CD14-positive monocyte (primary cell): Measurements from ENCODE around the gene FOS. TPM values are rescaled to one million over a fixed set of nuclear protein-coding genes. Genes with fewer than 3 reads are reported as not detected.

Source experiments
- DNase-seq, 3 donors: peaks; one replicate each; pipeline ENCODE4 v3.0.0-alpha.2; 2011 to 2022
- H2AFZ ChIP-seq: 2 replicates; pipeline ENCODE4 v1.6.0; 2012; ENCODE audit warnings: mild to moderate bottlenecking, low read depth, low read length, inconsistent platforms; ENCODE audit not compliant: insufficient read depth, poor library complexity, severe bottlenecking
- H3K27ac ChIP-seq, 2 donors: 1 replicate in 1 of 2; 2 replicates in 1 of 2; pipeline ENCODE4 v1.5.1; 2012 to 2013; ENCODE audit warnings: low read length in 2 of 2, control low read depth in 1 of 2, inconsistent platforms in 1 of 2, low read depth in 1 of 2, mild to moderate bottlenecking in 1 of 2
- H3K27me3 ChIP-seq, 2 donors: one replicate each; pipeline versions ENCODE4 v1.6.0 to v1.6.1; 2011 to 2013; ENCODE audit warnings: low read length in 2 of 2; ENCODE audit not compliant: control insufficient read depth in 2 of 2, insufficient read depth in 2 of 2
- H3K36me3 ChIP-seq, 2 donors: replicated peaks in 1 of 2; 1 replicate in 1 of 2; 2 replicates in 1 of 2; pipeline versions ENCODE4 v1.5.1 to v1.6.1; 2012 to 2013; ENCODE audit warnings: low read length in 2 of 2, control low read depth in 1 of 2, inconsistent platforms in 1 of 2, mild to moderate bottlenecking in 1 of 2; ENCODE audit not compliant: insufficient read depth in 2 of 2, control insufficient read depth in 1 of 2
- H3K4me1 ChIP-seq, 2 donors: 1 replicate in 1 of 2; 2 replicates in 1 of 2; pipeline versions ENCODE4 v1.5.1 to v1.6.1; 2012 to 2013; ENCODE audit warnings: low read length in 2 of 2, control low read depth in 1 of 2, inconsistent platforms in 1 of 2, mild to moderate bottlenecking in 1 of 2, moderate library complexity in 1 of 2; ENCODE audit not compliant: insufficient read depth in 2 of 2, control insufficient read depth in 1 of 2
- H3K4me2 ChIP-seq: replicated peaks from 2 replicates; pipeline ENCODE3; 2012; ENCODE audit warnings: low read length, moderate library complexity, mild to moderate bottlenecking; ENCODE audit not compliant: poor library complexity, severe bottlenecking; ENCODE audit errors: extremely low read depth
- H3K4me3 ChIP-seq, 3 experiments: fragments of 200-600 bp in 1 of 3; sonication (generic) in 1 of 3; replicated peaks in 1 of 3; 1 replicate in 2 of 3; 2 replicates in 1 of 3; pipeline ENCODE4 v1.5.1; 2011 to 2013; ENCODE audit warnings: low read length in 3 of 3, mild to moderate bottlenecking in 3 of 3, control low read depth in 2 of 3, low read depth in 2 of 3, inconsistent platforms in 1 of 3, moderate library complexity in 1 of 3
- H3K79me2 ChIP-seq: 2 replicates; pipeline ENCODE4 v1.6.0; 2012; ENCODE audit warnings: mild to moderate bottlenecking, control low read depth, inconsistent platforms, low read length, moderate library complexity; ENCODE audit not compliant: insufficient read depth
- H3K9ac ChIP-seq: 2 replicates; pipeline ENCODE4 v1.6.0; 2017; ENCODE audit warnings: low read length, mild to moderate bottlenecking; ENCODE audit not compliant: insufficient read depth, poor library complexity, severe bottlenecking
- H3K9me3 ChIP-seq, 2 donors: replicated peaks in 1 of 2; 1 replicate in 1 of 2; 2 replicates in 1 of 2; pipeline versions ENCODE4 v1.5.1 to v1.6.1; 2012 to 2013; ENCODE audit warnings: low read length in 2 of 2, control low read depth in 1 of 2; ENCODE audit not compliant: control insufficient read depth in 1 of 2, insufficient read depth in 1 of 2
- H4K20me1 ChIP-seq: 2 replicates; pipeline ENCODE4 v1.6.0; 2012; ENCODE audit warnings: mild to moderate bottlenecking, low read length, control low read depth, moderate library complexity; ENCODE audit not compliant: insufficient read depth
- H3K27ac Mint-ChIP-seq, 7 donors: one replicate each; pipeline ENCODE4 v1.8.0; 2020; ENCODE audit warnings: mild to moderate bottlenecking in 7 of 7, mixed read lengths in 7 of 7, moderate library complexity in 6 of 7, inconsistent platforms in 2 of 7
- H3K27me3 Mint-ChIP-seq, 3 donors: one replicate each; pipeline ENCODE4 v1.8.0; 2021 to 2022; ENCODE audit warnings: low read depth in 3 of 3, mild to moderate bottlenecking in 3 of 3, mixed read lengths in 3 of 3, moderate library complexity in 3 of 3, inconsistent platforms in 1 of 3
- H3K36me3 Mint-ChIP-seq, 2 donors: one replicate each; pipeline ENCODE4 v1.8.0; 2020; ENCODE audit warnings: mixed read lengths in 2 of 2, inconsistent platforms in 1 of 2, mild to moderate bottlenecking in 1 of 2
- H3K4me1 Mint-ChIP-seq: one replicate; pipeline ENCODE4 v1.8.0; 2020; ENCODE audit warnings: mild to moderate bottlenecking, mixed read lengths
- H3K4me3 Mint-ChIP-seq, 2 donors: one replicate each; pipeline ENCODE4 v1.8.0; 2020; ENCODE audit warnings: mild to moderate bottlenecking in 2 of 2, mixed read lengths in 2 of 2, moderate library complexity in 1 of 2
- H3K9me3 Mint-ChIP-seq, 7 donors: one replicate each; pipeline ENCODE4 v1.8.0; 2020 to 2022; ENCODE audit warnings: mixed read lengths in 7 of 7, mild to moderate bottlenecking in 6 of 7, moderate library complexity in 6 of 7, inconsistent platforms in 2 of 7
- WGBS: methylation state at CpG from one replicate; pipeline ENCODE4 v1.1.5; 2013; ENCODE audit warnings: missing lambda C conversion rate; ENCODE audit not compliant: insufficient coverage; 5-methylcytosine and 5-hydroxymethylcytosine counted together
- intact Hi-C, 2 donors: fragments of 100-400 bp; cut with micrococcal nuclease; formaldehyde crosslinking; loops; one replicate each; pipeline versions ENCODE4 v1.15.0 to v1.15.1; 2023
- polyA plus RNA-seq, 3 donors: library from polyadenylated mRNA; depleted of rRNA in 1 of 3; unstranded in 2 of 3; stranded (reverse) in 1 of 3; fragments of 300-500 nt in 2 of 3; fragments of >200 nt in 1 of 3; fragmentation: Illumina TruSeq in 2 of 3; gene quantifications; 1 replicate in 2 of 3; 2 replicates in 1 of 3; pipeline ENCODE4 v1.2.3, GENCODE V29; 2012 to 2021
- TF ChIP-seq, protein P1 (sequence below): fragments of 200-600 bp; IDR thresholded peaks from one replicate; pipeline ENCODE4 v1.8.0; 2022; ENCODE audit warnings: antibody characterized with exemption, mild to moderate bottlenecking

FOS gene
- polyA plus RNA-seq, 3 donors: 4,403 to 5,159 (median 4,841) TPM

DNA sequence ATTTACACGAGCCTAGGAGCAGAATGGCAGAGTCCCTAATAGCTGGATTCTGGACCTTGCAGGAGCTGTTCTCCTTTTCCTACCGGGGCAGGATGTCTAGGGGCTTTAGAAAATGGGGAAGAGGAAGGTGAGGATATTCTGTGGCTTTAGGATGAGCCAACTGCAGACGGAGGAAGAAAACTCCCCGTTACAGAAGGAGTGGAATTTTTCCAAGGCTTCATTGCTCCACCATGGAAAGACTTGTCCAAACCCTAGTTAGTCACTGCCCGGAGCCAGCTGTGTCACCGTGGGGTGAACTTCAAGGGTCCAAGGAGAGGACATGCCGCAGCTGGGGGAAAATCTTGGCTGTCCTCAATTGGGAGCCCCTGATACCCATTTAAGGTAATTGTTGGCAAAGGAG, 41.6 kb downstream of the FOS start:
- H3K4me2 ChIP-seq: no peak overlapping the region
- Mint-ChIP-seq H3K27me3 (peaks cover 1 to 5% (median 3%) of the 10 kb centered on the region in 3 donors), H3K27ac (no peak overlapping the region), H3K4me3 (no peak overlapping the region), H3K36me3 (no peaks in the 10 kb centered on the region), H3K9me3 (peaks cover 0 to 4% (median 0%) of the 10 kb centered on the region in 7 donors), H3K4me1 (peaks cover 27% of the 10 kb centered on the region)
- H2AFZ ChIP-seq: no peak overlapping the region
- H3K9ac ChIP-seq: no peak overlapping the region
- H4K20me1 ChIP-seq: no peaks in the 10 kb centered on the region
- no peaks in the 10 kb centered on the region for H3K27me3 ChIP-seq
- no peak for DNase-seq
- peaks cover 20 to 23% of the 10 kb centered on the region in 2 donors for H3K4me1 ChIP-seq
- 93% methylated on average over 3 of the region's 7 CpGs for WGBS
- H3K4me3 ChIP-seq: no peak overlapping the region
- H3K36me3 ChIP-seq: no peaks in the 10 kb centered on the region
- TF ChIP-seq, protein P1, sequence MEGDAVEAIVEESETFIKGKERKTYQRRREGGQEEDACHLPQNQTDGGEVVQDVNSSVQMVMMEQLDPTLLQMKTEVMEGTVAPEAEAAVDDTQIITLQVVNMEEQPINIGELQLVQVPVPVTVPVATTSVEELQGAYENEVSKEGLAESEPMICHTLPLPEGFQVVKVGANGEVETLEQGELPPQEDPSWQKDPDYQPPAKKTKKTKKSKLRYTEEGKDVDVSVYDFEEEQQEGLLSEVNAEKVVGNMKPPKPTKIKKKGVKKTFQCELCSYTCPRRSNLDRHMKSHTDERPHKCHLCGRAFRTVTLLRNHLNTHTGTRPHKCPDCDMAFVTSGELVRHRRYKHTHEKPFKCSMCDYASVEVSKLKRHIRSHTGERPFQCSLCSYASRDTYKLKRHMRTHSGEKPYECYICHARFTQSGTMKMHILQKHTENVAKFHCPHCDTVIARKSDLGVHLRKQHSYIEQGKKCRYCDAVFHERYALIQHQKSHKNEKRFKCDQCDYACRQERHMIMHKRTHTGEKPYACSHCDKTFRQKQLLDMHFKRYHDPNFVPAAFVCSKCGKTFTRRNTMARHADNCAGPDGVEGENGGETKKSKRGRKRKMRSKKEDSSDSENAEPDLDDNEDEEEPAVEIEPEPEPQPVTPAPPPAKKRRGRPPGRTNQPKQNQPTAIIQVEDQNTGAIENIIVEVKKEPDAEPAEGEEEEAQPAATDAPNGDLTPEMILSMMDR: no peak
- intact Hi-C loops: no loop called here
- no peaks in the 10 kb centered on the region for H3K79me2 ChIP-seq
- no peak overlapping the region for H3K27ac ChIP-seq
- no peaks in the 10 kb centered on the region for H3K9me3 ChIP-seq

DNA sequence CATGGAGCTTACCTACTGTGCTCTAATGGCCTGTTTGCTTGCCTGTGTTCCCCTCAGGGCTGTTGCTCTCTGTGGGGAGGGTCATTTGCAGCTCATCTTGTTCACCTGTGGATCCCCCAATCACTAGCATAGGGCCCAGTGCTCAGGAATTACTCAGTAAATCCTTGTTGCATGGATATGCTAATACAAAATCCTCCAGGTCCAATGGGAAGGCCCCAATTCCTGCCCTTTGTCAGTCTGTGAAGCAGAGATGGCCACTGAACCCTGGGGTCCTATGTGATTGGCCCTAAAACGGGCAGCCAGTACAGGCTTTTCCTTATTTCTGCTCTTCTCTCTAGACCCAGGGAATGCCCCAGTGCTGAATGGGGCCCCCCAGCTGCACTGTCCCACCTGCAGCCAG, 44.1 kb downstream of the FOS start:
- Histone ChIP-seq H3K4me2 (no peak overlapping the region), H3K9me3 (no peaks in the 10 kb centered on the region), H3K79me2 (no peaks in the 10 kb centered on the region), H3K9ac (no peak overlapping the region), H2AFZ (no peak overlapping the region), H3K27ac (no peak overlapping the region), H4K20me1 (no peaks in the 10 kb centered on the region), H3K36me3 (no peaks in the 10 kb centered on the region), H3K27me3 (no peaks in the 10 kb centered on the region), H3K4me3 (no peak overlapping the region), H3K4me1 (peaks cover 16 to 19% of the 10 kb centered on the region in 2 donors)
- H3K27me3 Mint-ChIP-seq: peaks cover 1 to 4% (median 3%) of the 10 kb centered on the region in 3 donors
- no CpG with 5 or more reads among the region's 1 CpG for WGBS
- H3K4me1 Mint-ChIP-seq: peaks cover 20% of the 10 kb centered on the region
- intact Hi-C loops: no loop called here
- no peak overlapping the region for H3K27ac Mint-ChIP-seq
- TF ChIP-seq, protein P1: no peak
- no peak overlapping the region for H3K4me3 Mint-ChIP-seq
- DNase-seq: no peak
- peaks cover 0 to 4% (median 0%) of the 10 kb centered on the region in 7 donors for H3K9me3 Mint-ChIP-seq
- H3K36me3 Mint-ChIP-seq: no peaks in the 10 kb centered on the region
